Endothelial cell of hepatic sinusoid (primary cell): ENCODE measurements around the gene PKN2.
"Not testable (repeated sequence)": the region's sequence is repeated elsewhere in the genome, so short reads cannot be mapped to it uniquely, and the experiment has no call there.

Experiments used
- in situ Hi-C: cut with HindIII; loops from 2 replicates; pipeline ENCODE4 v1.10.0; 2017; ENCODE audit warnings: low sequenced_read_pairs

PKN2 gene

DNA sequence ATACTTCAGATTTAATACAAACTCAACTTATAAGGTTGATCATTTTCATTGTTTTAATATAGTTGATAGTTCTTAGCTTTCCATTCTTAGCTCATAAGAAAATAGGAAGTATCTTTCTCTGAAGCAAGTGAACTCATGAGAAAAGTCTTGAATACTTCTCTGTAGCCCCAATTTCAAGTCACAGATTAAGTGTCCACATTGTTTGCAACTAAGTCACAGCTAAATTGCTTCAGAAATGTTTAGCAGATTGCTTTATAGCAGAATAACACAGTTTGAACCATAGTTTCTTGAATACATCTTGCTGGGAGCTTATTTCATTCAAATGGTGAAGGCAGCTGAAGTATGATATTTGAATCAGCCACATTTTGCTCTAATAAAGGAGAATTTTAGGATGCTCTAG is 10.6 kb upstream of the PKN2 start:
- in situ Hi-C loops: no loop called here

DNA sequence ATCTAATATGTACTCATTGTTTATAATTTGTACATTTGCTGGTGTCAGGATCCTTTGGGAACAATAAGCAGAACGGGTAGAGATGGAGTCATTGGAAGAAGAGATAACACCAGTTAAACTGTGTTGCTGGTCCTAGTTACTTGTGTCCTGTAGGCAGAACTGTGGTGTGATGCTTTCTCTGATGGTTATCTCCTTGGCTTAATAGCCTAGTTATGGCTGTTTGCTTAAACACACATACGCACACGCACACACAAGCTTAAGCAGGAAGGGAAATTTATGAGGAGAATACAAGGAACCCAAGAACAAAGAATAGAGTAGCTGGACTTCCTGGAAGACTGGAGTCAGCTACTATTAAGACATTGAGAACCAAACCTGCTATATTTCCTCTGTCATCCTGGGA is 5.7 kb upstream of the PKN2 start:
- in situ Hi-C loops: no loop called here

DNA sequence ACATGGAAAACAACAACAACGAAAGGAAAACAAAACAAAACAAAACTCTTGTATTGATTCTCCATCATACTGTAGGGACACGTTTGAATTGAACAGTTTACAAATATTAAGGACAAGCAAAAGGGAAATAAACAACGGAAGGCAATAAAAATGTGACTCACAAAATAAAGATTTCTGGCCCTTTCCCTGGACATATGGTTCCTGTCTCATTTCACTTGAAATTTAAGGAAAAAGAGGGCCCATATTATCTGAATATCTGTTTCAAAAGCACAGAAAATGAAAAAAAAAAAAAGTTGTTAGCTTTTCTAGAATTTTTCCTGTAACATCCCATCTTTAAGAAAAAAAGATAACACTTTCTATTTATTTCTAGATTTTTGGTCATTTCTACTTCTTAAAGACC is 3.6 kb upstream of the PKN2 start:
- in situ Hi-C loops: no loop called here

DNA sequence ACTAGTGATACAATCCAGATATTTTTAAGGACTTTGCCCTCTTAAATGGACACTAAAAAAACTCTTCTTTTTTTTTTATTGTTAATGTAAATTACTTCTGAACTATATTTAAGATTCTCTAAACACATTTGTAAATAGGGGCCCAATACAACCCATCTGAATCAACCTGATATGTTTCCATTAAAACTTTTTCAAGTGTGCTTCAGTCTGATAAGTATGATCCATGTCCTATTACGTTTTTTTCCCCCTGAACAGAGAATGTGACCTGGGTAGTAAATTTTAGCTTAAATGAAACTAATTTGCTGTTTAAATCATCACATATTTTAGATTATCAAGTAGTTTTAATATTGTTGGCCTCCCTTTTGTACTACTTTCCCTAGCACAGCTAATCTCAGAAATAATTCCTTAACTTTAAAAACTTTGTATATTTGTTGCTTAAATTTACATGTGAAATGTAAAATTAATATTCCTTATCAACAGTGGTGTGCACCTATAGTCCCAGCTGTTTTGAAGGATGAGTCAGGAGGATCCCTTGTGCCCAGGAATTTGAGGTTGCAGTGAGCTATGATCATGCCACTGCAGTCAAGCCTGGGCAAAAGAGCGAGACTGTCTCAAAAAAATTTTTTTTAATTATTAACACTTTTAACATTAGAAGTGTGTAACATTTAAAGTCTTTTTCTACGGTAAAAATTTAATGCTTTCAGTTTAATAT is 3.0 kb upstream of the PKN2 start:
- in situ Hi-C loops: no loop called here

- in situ Hi-C loops: no loop called here
Measured at GRCh38 chr1:88684482-88685258, 597 bp downstream of the PKN2 start.

DNA sequence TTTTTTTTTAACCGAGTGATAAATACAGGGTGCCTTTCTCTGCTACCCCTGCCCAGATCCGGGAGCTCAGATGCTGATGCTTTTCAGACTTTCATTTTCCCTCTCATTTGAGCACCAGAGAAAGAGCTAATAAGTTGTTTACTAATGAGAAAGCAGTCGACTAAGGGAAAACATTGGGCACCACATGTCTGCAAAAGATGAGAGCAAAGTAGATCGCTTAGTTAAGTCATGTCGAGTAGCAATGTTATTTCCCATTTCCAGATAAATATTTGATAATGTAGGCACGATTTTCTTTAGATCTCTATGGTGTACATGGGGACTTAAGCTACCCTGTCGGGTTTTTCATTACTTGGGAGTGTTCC is 1.2 kb downstream of the PKN2 start:
- in situ Hi-C loops: no loop called here

GRCh38 chr1:88691540-88691939 is 7.5 kb downstream of the PKN2 start:
- in situ Hi-C loops: no loop called here

- in situ Hi-C loops: loop anchor here (5.0 kb wide), 1 partner anchor 37 kb away; no protein-coding TSS in a partner anchor
Measured at GRCh38 chr1:88695781-88696180, 11.7 kb downstream of the PKN2 start.

DNA sequence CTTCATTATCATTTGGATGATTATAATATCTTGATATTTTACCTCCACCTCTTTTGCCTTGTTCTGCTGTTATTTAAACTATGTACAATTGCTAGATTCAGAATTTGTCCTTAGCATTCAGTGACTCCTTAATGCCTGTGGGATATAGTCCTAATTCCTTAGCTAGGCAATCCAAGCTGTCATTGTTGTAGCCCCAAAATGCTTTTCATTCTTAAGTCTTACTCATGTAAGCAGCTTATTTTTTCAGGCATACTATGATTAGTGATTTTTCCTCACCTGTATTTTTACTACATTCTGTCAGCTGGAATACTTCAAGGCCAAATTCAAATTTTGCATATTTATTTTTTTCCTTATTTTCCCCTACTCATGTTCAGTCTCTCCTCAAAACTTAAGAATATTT is 13.4 kb downstream of the PKN2 start:
- in situ Hi-C loops: loop anchor here (5.0 kb wide), 1 partner anchor 35 kb away; no protein-coding TSS in a partner anchor

DNA sequence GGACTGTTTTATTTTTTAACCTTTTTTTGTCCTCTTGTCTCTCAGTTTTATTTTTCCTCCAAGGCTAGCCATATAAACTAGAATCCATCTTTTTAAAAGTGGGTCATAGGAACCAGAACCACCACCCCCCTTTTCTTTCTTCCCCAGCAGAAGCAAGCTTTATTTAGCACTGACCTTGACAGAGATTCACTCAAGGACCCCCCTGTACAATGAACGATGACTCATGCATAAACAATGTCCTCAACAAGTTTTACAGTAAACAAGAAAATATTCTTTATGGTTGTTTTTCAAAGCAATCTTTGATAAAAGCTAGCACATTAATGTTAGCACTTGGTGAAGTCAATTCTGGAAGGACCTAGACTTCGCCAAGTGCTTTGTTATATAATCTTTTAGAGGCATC is 14.1 kb downstream of the PKN2 start:
- in situ Hi-C loops: loop anchor here (5.0 kb wide), 1 partner anchor 34 kb away; no protein-coding TSS in a partner anchor

DNA sequence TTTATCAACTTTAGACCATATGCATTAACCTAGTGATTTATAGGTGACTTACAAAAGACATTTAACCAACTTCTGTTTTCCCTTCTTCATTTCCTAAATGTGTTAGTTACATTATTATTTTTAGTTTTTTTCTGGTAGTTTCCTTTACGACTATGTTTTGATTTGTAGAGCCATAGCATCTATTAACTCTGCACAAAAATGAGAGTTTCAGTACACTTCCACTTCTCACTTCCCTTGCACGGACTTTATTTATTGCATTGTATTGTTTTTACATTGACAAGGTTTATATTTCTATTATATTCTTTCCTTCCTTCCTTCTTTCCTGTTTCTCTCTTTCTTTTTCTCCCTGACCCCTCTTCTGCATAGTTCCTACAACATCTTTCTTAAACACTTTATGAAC is 14.7 kb downstream of the PKN2 start:
- in situ Hi-C loops: loop anchor here (5.0 kb wide), 1 partner anchor 34 kb away; no protein-coding TSS in a partner anchor

GRCh38 chr1:88700425-88701013 is 16.4 kb downstream of the PKN2 start:
- in situ Hi-C loops: no loop called here

- in situ Hi-C loops: no loop called here
Measured at GRCh38 chr1:88701275-88701674, 17.2 kb downstream of the PKN2 start.

- in situ Hi-C loops: not testable (repeated sequence)
Measured at GRCh38 chr1:88701793-88702192, 17.7 kb downstream of the PKN2 start.

GRCh38 chr1:88708011-88708410 is 23.9 kb downstream of the PKN2 start:
- in situ Hi-C loops: no loop called here

- in situ Hi-C loops: not testable (repeated sequence)
Measured at GRCh38 chr1:88712907-88713306, 28.8 kb downstream of the PKN2 start.

DNA sequence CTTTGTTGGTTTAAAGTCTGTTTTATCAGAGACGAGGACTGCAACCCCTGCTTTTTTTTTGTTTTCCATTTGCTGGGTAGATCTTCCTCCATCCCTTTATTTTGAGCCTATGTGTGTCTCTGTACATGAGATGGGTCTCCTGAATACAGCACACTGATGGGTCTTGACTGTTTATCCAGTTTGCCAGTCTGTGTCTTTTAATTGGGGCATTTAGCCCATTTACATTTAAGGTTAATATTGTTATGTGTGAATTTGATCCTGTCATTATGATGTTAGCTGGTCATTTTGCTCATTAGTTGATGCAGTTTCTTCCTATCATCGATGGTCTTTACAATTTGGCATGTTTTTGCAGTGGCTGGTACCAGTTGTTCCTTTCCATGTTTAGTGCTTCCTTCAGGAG is 32.5 kb downstream of the PKN2 start:
- in situ Hi-C loops: not testable (repeated sequence)

GRCh38 chr1:88722492-88722891 is 38.4 kb downstream of the PKN2 start:
- in situ Hi-C loops: no loop called here

- in situ Hi-C loops: no loop called here
Measured at GRCh38 chr1:88726697-88727096, 42.6 kb downstream of the PKN2 start.

DNA sequence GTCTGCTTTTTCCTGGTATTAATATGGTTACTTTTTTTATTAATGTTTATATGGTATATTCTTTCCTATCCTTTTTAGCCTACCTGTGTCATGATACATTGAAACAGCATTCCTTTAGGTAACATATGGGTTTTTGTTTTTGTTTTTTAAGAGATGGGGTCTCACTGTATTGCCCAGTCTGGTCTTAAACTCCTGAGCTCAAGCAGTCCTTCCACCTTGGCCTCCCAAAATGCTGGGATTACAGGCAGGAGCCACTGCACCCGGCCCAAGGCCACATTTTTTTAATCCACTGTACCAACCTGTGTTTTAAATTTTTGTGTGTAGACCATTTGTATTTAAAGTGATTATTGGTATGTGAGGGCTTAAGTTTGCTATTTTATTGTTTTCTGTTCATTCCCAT is 43.1 kb downstream of the PKN2 start:
- in situ Hi-C loops: no loop called here

- in situ Hi-C loops: no loop called here
Measured at GRCh38 chr1:88729297-88729696, 45.2 kb downstream of the PKN2 start.
